Keratinocyte (primary cell): Measurements from ENCODE around the gene ETV1. TPM values are rescaled to one million over a fixed set of nuclear protein-coding genes. Genes with fewer than 3 reads are reported as not detected.

Experiments used
- DNase-seq: peaks from one replicate; pipeline ENCODE4 v3.0.0-alpha.2; 2011; ENCODE audit warnings: low read depth, missing footprints, low spot score
- FAIRE-seq: peaks from 2 replicates; lab custom pipeline; 2011; peaks lifted over from hg19 to GRCh38; lab: Jason Lieb, UNC
- H2AFZ ChIP-seq: 2 replicates; pipeline ENCODE4 v1.6.0; 2012; ENCODE audit warnings: low read length, control low read depth, inconsistent platforms; ENCODE audit not compliant: control insufficient read depth
- H3K27ac ChIP-seq: 2 replicates; pipeline ENCODE4 v1.5.1; 2011; ENCODE audit warnings: low read length; ENCODE audit not compliant: control insufficient read depth, insufficient read depth
- H3K27me3 ChIP-seq: 3 replicates; pipeline ENCODE4 v1.6.0; 2011; ENCODE audit warnings: low read length; ENCODE audit not compliant: control insufficient read depth, insufficient read depth; ENCODE audit errors: extremely low read depth
- H3K36me3 ChIP-seq, 2 experiments: 2 replicates in 1 of 2; 3 replicates in 1 of 2; pipeline ENCODE4 v1.5.1; 2011; ENCODE audit warnings: low read length in 2 of 2, mild to moderate bottlenecking in 1 of 2; ENCODE audit not compliant: control insufficient read depth in 2 of 2, insufficient read depth in 2 of 2; ENCODE audit errors: extremely low read depth in 1 of 2
- H3K4me1 ChIP-seq: 3 replicates; pipeline ENCODE4 v1.5.1; 2011; ENCODE audit warnings: low read length; ENCODE audit not compliant: control insufficient read depth, insufficient read depth; ENCODE audit errors: extremely low read depth
- H3K4me2 ChIP-seq: 3 replicates; pipeline ENCODE4 v1.6.0; 2011; ENCODE audit warnings: low read depth, low read length; ENCODE audit not compliant: control insufficient read depth, insufficient read depth; ENCODE audit errors: extremely low read depth
- H3K4me3 ChIP-seq, 3 experiments: fragments of 200-600 bp in 1 of 3; sonication (generic) in 1 of 3; 2 replicates in 2 of 3; 3 replicates in 1 of 3; pipeline ENCODE4 v1.5.1; 2011 to 2016; ENCODE audit warnings: low read length in 3 of 3, mild to moderate bottlenecking in 3 of 3, control low read depth in 2 of 3, inconsistent platforms in 1 of 3, low read depth in 1 of 3, mixed read lengths in 1 of 3, mixed run types in 1 of 3, moderate library complexity in 1 of 3; ENCODE audit not compliant: control insufficient read depth in 2 of 3, insufficient read depth in 2 of 3; ENCODE audit errors: extremely low read depth in 1 of 3
- H3K79me2 ChIP-seq: 2 replicates; pipeline ENCODE4 v1.6.0; 2012; ENCODE audit warnings: low read length; ENCODE audit not compliant: control insufficient read depth, insufficient read depth
- H3K9ac ChIP-seq: 3 replicates; pipeline ENCODE4 v1.6.0; 2011; ENCODE audit warnings: low read length; ENCODE audit not compliant: control insufficient read depth, insufficient read depth; ENCODE audit errors: extremely low read depth
- H3K9me1 ChIP-seq: 3 replicates; pipeline ENCODE4 v1.6.0; 2011; ENCODE audit warnings: low read length; ENCODE audit not compliant: control insufficient read depth, insufficient read depth; ENCODE audit errors: extremely low read depth
- H3K9me3 ChIP-seq: 2 replicates; pipeline ENCODE4 v1.5.1; 2012; ENCODE audit warnings: low read depth, low read length; ENCODE audit not compliant: control insufficient read depth
- H4K20me1 ChIP-seq: 3 replicates; pipeline ENCODE4 v1.6.0; 2011; ENCODE audit warnings: low read length; ENCODE audit not compliant: control insufficient read depth, insufficient read depth; ENCODE audit errors: extremely low read depth
- EZH2 ChIP-seq: IDR thresholded peaks from one replicate; pipeline ENCODE4 v1.6.1; 2012; ENCODE audit warnings: inconsistent platforms, mild to moderate bottlenecking, low read length, moderate library complexity
- dilution Hi-C: fragments of 300-500 bp; cut with MboI; formaldehyde crosslinking; loops from one replicate; pipeline ENCODE4 v1.7.0; 2020; ENCODE audit warnings: low sequenced_read_pairs; ENCODE audit not compliant: extremely low pct_ligation_motif_present
- polyA plus RNA-seq, 5 experiments: library from polyadenylated mRNA; depleted of rRNA in 3 of 5; stranded (reverse) in 3 of 5; stranded (forward) in 1 of 5; unstranded in 1 of 5; fragments of >200 nt; gene quantifications; 1 replicate in 1 of 5; 2 replicates in 3 of 5; 3 replicates in 1 of 5; pipeline versions ENCODE4 v1.2.1 to v1.2.3, GENCODE V29; 2011 to 2012; ENCODE audit warnings: missing spikeins in 2 of 5, low read depth in 1 of 5, low replicate concordance in 1 of 5
- TF ChIP-seq, protein P1 (sequence below), 3 experiments: IDR thresholded peaks in 1 of 3; conservative IDR thresholded peaks in 1 of 3; optimal IDR thresholded peaks in 1 of 3; 2 replicates in 2 of 3; 3 replicates in 1 of 3; pipeline versions ENCODE3 to v1.5.1; 2011; ENCODE audit warnings: low read length in 3 of 3, mild to moderate bottlenecking in 3 of 3, moderate library complexity in 2 of 3, control low read depth in 1 of 3, inconsistent platforms in 1 of 3; ENCODE audit not compliant: insufficient read depth in 2 of 3; ENCODE audit errors: extremely low read depth in 1 of 3

Gene ETV1
- polyA plus RNA-seq, 1 donor (not counting 4 experiments of a cell fraction or from before 2014, with no cell fraction given): 5.0 TPM

DNA sequence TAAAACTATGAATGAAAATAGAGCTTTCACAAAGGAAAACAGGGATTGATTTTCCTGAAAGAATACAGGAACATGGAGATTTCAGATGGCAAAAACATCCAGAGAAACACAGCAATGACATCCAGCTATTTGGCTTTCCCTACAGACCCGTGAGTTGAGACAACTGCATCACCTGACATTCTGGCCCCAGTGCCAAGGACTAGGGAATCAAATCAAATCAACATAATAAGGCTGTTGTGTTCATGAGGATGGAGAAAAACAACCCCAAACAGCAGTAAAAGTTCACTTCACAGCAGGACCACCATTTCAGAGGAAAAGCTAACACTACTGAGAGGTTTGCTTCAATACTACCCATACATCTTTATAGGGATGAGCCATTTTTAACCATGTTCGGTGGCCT, 25.5 kb downstream of the ETV1 start:
- H3K36me3 ChIP-seq: no peaks in the 10 kb centered on the region
- no peaks in the 10 kb centered on the region for H3K79me2 ChIP-seq
- H2AFZ ChIP-seq: no peak overlapping the region
- no peaks in the 10 kb centered on the region for H3K27me3 ChIP-seq
- H3K4me2 ChIP-seq: no peak overlapping the region
- FAIRE-seq (no peak), DNase-seq (no peak)
- dilution Hi-C loops: no loop called here
- no peak for TF ChIP-seq EZH2
- TF ChIP-seq, protein P1, sequence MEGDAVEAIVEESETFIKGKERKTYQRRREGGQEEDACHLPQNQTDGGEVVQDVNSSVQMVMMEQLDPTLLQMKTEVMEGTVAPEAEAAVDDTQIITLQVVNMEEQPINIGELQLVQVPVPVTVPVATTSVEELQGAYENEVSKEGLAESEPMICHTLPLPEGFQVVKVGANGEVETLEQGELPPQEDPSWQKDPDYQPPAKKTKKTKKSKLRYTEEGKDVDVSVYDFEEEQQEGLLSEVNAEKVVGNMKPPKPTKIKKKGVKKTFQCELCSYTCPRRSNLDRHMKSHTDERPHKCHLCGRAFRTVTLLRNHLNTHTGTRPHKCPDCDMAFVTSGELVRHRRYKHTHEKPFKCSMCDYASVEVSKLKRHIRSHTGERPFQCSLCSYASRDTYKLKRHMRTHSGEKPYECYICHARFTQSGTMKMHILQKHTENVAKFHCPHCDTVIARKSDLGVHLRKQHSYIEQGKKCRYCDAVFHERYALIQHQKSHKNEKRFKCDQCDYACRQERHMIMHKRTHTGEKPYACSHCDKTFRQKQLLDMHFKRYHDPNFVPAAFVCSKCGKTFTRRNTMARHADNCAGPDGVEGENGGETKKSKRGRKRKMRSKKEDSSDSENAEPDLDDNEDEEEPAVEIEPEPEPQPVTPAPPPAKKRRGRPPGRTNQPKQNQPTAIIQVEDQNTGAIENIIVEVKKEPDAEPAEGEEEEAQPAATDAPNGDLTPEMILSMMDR (optimal IDR thresholded peaks at IDR 0.05 in 1 of 3, IDR thresholded peaks at IDR 0.05 in 1 of 3, conservative IDR thresholded peaks at IDR 0.05 in 1 of 3; ENCODE audit: extremely low read depth in 1 of 3, insufficient read depth in 2 of 3, low read length in 3 of 3): no peak
- H3K9me3 ChIP-seq: no peaks in the 10 kb centered on the region
- H4K20me1 ChIP-seq: no peaks in the 10 kb centered on the region
- H3K9ac ChIP-seq: no peak overlapping the region
- H3K27ac ChIP-seq: no peak overlapping the region
- no peaks in the 10 kb centered on the region for H3K9me1 ChIP-seq
- H3K4me3 ChIP-seq: no peak overlapping the region
- no peaks in the 10 kb centered on the region for H3K4me1 ChIP-seq

DNA sequence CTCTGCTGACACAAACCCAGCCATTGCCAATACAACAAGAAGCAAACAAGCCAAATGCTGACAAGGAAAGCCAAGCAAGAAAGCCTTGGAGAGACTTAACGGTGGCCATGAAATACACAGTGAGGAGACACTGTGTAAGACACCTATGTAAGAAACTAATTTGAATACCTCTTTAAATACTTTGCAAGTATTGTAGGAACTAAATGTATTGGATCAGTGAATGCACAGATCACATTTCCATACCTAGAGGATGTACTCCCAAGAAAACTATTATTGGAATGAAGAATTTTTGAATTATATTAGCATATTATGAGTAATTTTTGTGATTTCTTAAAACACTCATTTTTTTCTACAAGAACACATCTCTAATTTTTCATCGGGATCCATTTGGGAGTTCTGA, 34.0 kb downstream of the ETV1 start:
- Histone ChIP-seq H3K4me2 (no peak overlapping the region), H3K9ac (no peak overlapping the region), H3K27me3 (no peaks in the 10 kb centered on the region), H4K20me1 (no peaks in the 10 kb centered on the region), H3K4me3 (no peak overlapping the region), H3K9me3 (no peaks in the 10 kb centered on the region), H3K9me1 (no peaks in the 10 kb centered on the region), H3K4me1 (no peaks in the 10 kb centered on the region), H3K36me3 (no peaks in the 10 kb centered on the region), H3K79me2 (no peaks in the 10 kb centered on the region), H3K27ac (no peak overlapping the region), H2AFZ (no peak overlapping the region)
- TF ChIP-seq, protein P1 (optimal IDR thresholded peaks at IDR 0.05 in 1 of 3, IDR thresholded peaks at IDR 0.05 in 1 of 3, conservative IDR thresholded peaks at IDR 0.05 in 1 of 3; ENCODE audit: extremely low read depth in 1 of 3, insufficient read depth in 2 of 3, low read length in 3 of 3): no peak
- TF ChIP-seq EZH2: no peak
- DNase-seq (no peak), FAIRE-seq (no peak)
- dilution Hi-C loops: no loop called here
